Measurements from ENCODE around the gene NPPC. TPM values are rescaled to one million over a fixed set of nuclear protein-coding genes. Genes with fewer than 3 reads are reported as not detected.
"Not testable (repeated sequence)": the region's sequence is repeated elsewhere in the genome, so short reads cannot be mapped to it uniquely, and the experiment has no call there.

The NPPC gene
- total and polyA plus RNA-seq, 9 donors: 1.5 to 17.3 (median 4.7) TPM

- WGBS (ENCODE audit: insufficient coverage): 85% methylated on average over 1 of the region's 4 CpGs
- Histone ChIP-seq H3K9me3 (replicated peaks; ENCODE audit: control insufficient read depth, low read depth, low read length) (peaks cover 2% of the 10 kb centered on the region), H3K4me3 (ENCODE audit: low read length) (no peak overlapping the region), H3K27me3 (ENCODE audit: control insufficient read depth, insufficient read depth, low read length) (no peaks in the 10 kb centered on the region), H3K27ac (ENCODE audit: low read length) (no peak overlapping the region), H3K4me1 (ENCODE audit: control insufficient read depth, insufficient read depth, low read length) (peaks cover 10% of the 10 kb centered on the region), H3K36me3 (ENCODE audit: control insufficient read depth, insufficient read depth, low read length) (no peaks in the 10 kb centered on the region)
- DNase-seq: no peak
These were observed 31.9 kb upstream of the NPPC start for GRCh38 chr2:231957913-231958763.

GRCh38 chr2:231955758-231956472, 29.7 kb upstream of the NPPC start:
- Histone ChIP-seq H3K27me3 (ENCODE audit: control insufficient read depth, insufficient read depth, low read length) (no peaks in the 10 kb centered on the region), H3K27ac (ENCODE audit: low read length) (no peak overlapping the region), H3K9me3 (replicated peaks; ENCODE audit: control insufficient read depth, low read depth, low read length) (peaks cover 2% of the 10 kb centered on the region), H3K4me3 (ENCODE audit: low read length) (no peak overlapping the region), H3K36me3 (ENCODE audit: control insufficient read depth, insufficient read depth, low read length) (no peaks in the 10 kb centered on the region), H3K4me1 (ENCODE audit: control insufficient read depth, insufficient read depth, low read length) (peaks cover 3% of the 10 kb centered on the region)
- DNase-seq: no peak
- 89% methylated on average over 7 of the region's 8 CpGs for WGBS (ENCODE audit: insufficient coverage)

- no peaks in the 10 kb centered on the region for H3K36me3 ChIP-seq (ENCODE audit: control insufficient read depth, insufficient read depth, low read length)
- H3K9me3 ChIP-seq (replicated peaks; ENCODE audit: control insufficient read depth, low read depth, low read length): peaks cover 2% of the 10 kb centered on the region
- no CpG with 5 or more reads among the region's 2 CpGs for WGBS (ENCODE audit: insufficient coverage)
- no peak for DNase-seq
- H3K27me3 ChIP-seq (ENCODE audit: control insufficient read depth, insufficient read depth, low read length): no peaks in the 10 kb centered on the region
- H3K4me1 ChIP-seq (ENCODE audit: control insufficient read depth, insufficient read depth, low read length): no peaks in the 10 kb centered on the region
- H3K27ac ChIP-seq (ENCODE audit: low read length): no peak overlapping the region
- no peak overlapping the region for H3K4me3 ChIP-seq (ENCODE audit: low read length)
These were observed 25.3 kb upstream of the NPPC start for GRCh38 chr2:231951452-231952035.

- Histone ChIP-seq H3K4me1 (ENCODE audit: control insufficient read depth, insufficient read depth, low read length) (no peaks in the 10 kb centered on the region), H3K9me3 (replicated peaks; ENCODE audit: control insufficient read depth, low read depth, low read length) (no peaks in the 10 kb centered on the region), H3K27me3 (ENCODE audit: control insufficient read depth, insufficient read depth, low read length) (no peaks in the 10 kb centered on the region), H3K4me3 (ENCODE audit: low read length) (no peak overlapping the region), H3K27ac (ENCODE audit: low read length) (no peak overlapping the region), H3K36me3 (ENCODE audit: control insufficient read depth, insufficient read depth, low read length) (no peaks in the 10 kb centered on the region)
- 100% methylated on average over 2 of the region's 7 CpGs for WGBS (ENCODE audit: insufficient coverage)
- DNase-seq: no peak
These were observed 21.5 kb upstream of the NPPC start for GRCh38 chr2:231947694-231948093.

- H3K36me3 ChIP-seq (ENCODE audit: control insufficient read depth, insufficient read depth, low read length); DNase-seq; H3K4me1 ChIP-seq (ENCODE audit: control insufficient read depth, insufficient read depth, low read length); H3K27ac ChIP-seq (ENCODE audit: low read length); H3K4me3 ChIP-seq (ENCODE audit: low read length); H3K27me3 ChIP-seq (ENCODE audit: control insufficient read depth, insufficient read depth, low read length); H3K9me3 ChIP-seq (replicated peaks; ENCODE audit: control insufficient read depth, low read depth, low read length): not testable (repeated sequence)
- WGBS (ENCODE audit: insufficient coverage): 78% methylated on average over 3 of the region's 11 CpGs
These were observed 20.9 kb upstream of the NPPC start for GRCh38 chr2:231947112-231947511.

GRCh38 chr2:231946241-231946814, 20.1 kb upstream of the NPPC start:
- H3K4me1 ChIP-seq (ENCODE audit: control insufficient read depth, insufficient read depth, low read length): no peaks in the 10 kb centered on the region
- H3K27me3 ChIP-seq (ENCODE audit: control insufficient read depth, insufficient read depth, low read length): no peaks in the 10 kb centered on the region
- H3K27ac ChIP-seq (ENCODE audit: low read length): no peak overlapping the region
- no peaks in the 10 kb centered on the region for H3K36me3 ChIP-seq (ENCODE audit: control insufficient read depth, insufficient read depth, low read length)
- no peak for DNase-seq
- 88% methylated on average over 11 of the region's 15 CpGs for WGBS (ENCODE audit: insufficient coverage)
- no peaks in the 10 kb centered on the region for H3K9me3 ChIP-seq (replicated peaks; ENCODE audit: control insufficient read depth, low read depth, low read length)
- no peak overlapping the region for H3K4me3 ChIP-seq (ENCODE audit: low read length)

GRCh38 chr2:231942180-231942579, 16.0 kb upstream of the NPPC start:
- DNase-seq: no peak
- 92% methylated on average over 2 of the region's 6 CpGs for WGBS (ENCODE audit: insufficient coverage)

GRCh38 chr2:231941673-231942072, 15.5 kb upstream of the NPPC start:
- Histone ChIP-seq H3K4me3 (ENCODE audit: low read length) (no peak overlapping the region), H3K36me3 (ENCODE audit: control insufficient read depth, insufficient read depth, low read length) (no peaks in the 10 kb centered on the region), H3K27me3 (ENCODE audit: control insufficient read depth, insufficient read depth, low read length) (no peaks in the 10 kb centered on the region), H3K4me1 (ENCODE audit: control insufficient read depth, insufficient read depth, low read length) (no peaks in the 10 kb centered on the region), H3K27ac (ENCODE audit: low read length) (no peak overlapping the region), H3K9me3 (replicated peaks; ENCODE audit: control insufficient read depth, low read depth, low read length) (no peaks in the 10 kb centered on the region)
- no peak for DNase-seq
- WGBS (ENCODE audit: insufficient coverage): 94% methylated on average over 11 of the region's 12 CpGs

More at GRCh38 chr2:231942180-231942579, 16.0 kb upstream of the NPPC start:
- Histone ChIP-seq H3K27ac (ENCODE audit: low read length) (no peak overlapping the region), H3K4me3 (ENCODE audit: low read length) (no peak overlapping the region), H3K9me3 (replicated peaks; ENCODE audit: control insufficient read depth, low read depth, low read length) (no peaks in the 10 kb centered on the region), H3K36me3 (ENCODE audit: control insufficient read depth, insufficient read depth, low read length) (no peaks in the 10 kb centered on the region), H3K27me3 (ENCODE audit: control insufficient read depth, insufficient read depth, low read length) (no peaks in the 10 kb centered on the region), H3K4me1 (ENCODE audit: control insufficient read depth, insufficient read depth, low read length) (no peaks in the 10 kb centered on the region)

- no peaks in the 10 kb centered on the region for H3K4me1 ChIP-seq (ENCODE audit: control insufficient read depth, insufficient read depth, low read length)
- H3K36me3 ChIP-seq (ENCODE audit: control insufficient read depth, insufficient read depth, low read length): no peaks in the 10 kb centered on the region
- DNase-seq: no peak
- no peak overlapping the region for H3K27ac ChIP-seq (ENCODE audit: low read length)
- 63% methylated on average over 3 of the region's 3 CpGs for WGBS (ENCODE audit: insufficient coverage)
- no peaks in the 10 kb centered on the region for H3K27me3 ChIP-seq (ENCODE audit: control insufficient read depth, insufficient read depth, low read length)
- no peak overlapping the region for H3K4me3 ChIP-seq (ENCODE audit: low read length)
- H3K9me3 ChIP-seq (replicated peaks; ENCODE audit: control insufficient read depth, low read depth, low read length): no peaks in the 10 kb centered on the region
These were observed 14.6 kb upstream of the NPPC start for GRCh38 chr2:231940795-231941194.

GRCh38 chr2:231939022-231939421, 12.8 kb upstream of the NPPC start:
- Histone ChIP-seq H3K9me3 (replicated peaks; ENCODE audit: control insufficient read depth, low read depth, low read length) (no peaks in the 10 kb centered on the region), H3K27ac (ENCODE audit: low read length) (no peak overlapping the region), H3K27me3 (ENCODE audit: control insufficient read depth, insufficient read depth, low read length) (no peaks in the 10 kb centered on the region), H3K36me3 (ENCODE audit: control insufficient read depth, insufficient read depth, low read length) (no peaks in the 10 kb centered on the region), H3K4me3 (ENCODE audit: low read length) (no peak overlapping the region), H3K4me1 (ENCODE audit: control insufficient read depth, insufficient read depth, low read length) (peaks cover 14% of the 10 kb centered on the region)
- DNase-seq: no peak
- 90% methylated on average over 3 of the region's 4 CpGs for WGBS (ENCODE audit: insufficient coverage)

Measured in muscle of leg (tissue), 11 donors.